ENCODE results near the gene VASN.

DNA sequence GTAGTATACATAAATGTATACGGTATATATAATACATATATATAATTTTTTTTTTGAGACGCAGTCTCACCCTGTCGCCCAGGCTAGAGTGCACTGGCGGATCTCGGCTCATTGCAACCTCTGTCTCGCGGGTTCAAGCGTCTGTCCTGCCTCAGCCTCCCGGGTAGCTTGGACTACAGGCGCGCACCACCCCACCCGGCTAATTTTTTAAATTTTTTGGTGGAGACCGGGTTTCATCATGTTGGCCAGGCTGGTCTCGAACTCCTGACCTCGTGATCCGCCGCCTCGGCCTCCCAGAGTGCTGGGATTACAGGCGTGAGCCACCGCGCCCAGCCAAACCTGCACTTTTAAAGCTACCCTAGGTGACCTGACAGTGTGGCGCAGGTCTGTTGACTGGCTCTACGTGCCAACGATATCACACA, 21.3 kb upstream of the VASN start:
- TF ChIP-seq, protein P1, sequence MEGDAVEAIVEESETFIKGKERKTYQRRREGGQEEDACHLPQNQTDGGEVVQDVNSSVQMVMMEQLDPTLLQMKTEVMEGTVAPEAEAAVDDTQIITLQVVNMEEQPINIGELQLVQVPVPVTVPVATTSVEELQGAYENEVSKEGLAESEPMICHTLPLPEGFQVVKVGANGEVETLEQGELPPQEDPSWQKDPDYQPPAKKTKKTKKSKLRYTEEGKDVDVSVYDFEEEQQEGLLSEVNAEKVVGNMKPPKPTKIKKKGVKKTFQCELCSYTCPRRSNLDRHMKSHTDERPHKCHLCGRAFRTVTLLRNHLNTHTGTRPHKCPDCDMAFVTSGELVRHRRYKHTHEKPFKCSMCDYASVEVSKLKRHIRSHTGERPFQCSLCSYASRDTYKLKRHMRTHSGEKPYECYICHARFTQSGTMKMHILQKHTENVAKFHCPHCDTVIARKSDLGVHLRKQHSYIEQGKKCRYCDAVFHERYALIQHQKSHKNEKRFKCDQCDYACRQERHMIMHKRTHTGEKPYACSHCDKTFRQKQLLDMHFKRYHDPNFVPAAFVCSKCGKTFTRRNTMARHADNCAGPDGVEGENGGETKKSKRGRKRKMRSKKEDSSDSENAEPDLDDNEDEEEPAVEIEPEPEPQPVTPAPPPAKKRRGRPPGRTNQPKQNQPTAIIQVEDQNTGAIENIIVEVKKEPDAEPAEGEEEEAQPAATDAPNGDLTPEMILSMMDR (IDR thresholded peaks at IDR 0.05), result no peak
- TF ChIP-seq POLR2A (IDR thresholded peaks at IDR 0.05), result no peak
